ENCODE results near the gene PRKCB. TPM values are rescaled to one million over a fixed set of nuclear protein-coding genes. Genes with fewer than 3 reads are reported as not detected.
"Not testable (repeated sequence)": the region's sequence is repeated elsewhere in the genome, so short reads cannot be mapped to it uniquely, and the experiment has no call there.

PRKCB gene
- polyA plus RNA-seq, 1 experiment = not detected

DNA sequence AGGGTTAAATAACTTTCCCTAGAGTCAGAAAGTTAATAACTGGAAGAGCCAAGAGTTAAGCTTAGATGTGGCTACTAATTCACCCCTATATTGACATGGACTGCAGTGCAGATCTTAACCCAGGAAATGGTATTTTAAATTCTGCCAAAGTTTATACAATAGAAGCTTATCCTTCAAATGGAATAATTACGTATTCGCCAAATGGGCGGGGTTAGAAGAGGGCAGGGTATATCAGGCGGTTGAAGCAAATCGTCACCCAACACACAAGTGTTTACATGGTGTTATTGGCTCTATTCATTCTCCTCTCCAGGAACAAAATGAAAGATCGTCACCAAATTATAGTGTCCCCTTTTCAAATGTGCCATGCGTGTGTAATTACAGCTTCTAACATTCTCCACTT, 182.7 kb downstream of the PRKCB start:
- no peak overlapping the region for H3K27ac ChIP-seq (ENCODE audit: low read depth, low read length)
- no peak for DNase-seq (ENCODE audit: low read depth, low spot score)
- H3K4me3 ChIP-seq (ENCODE audit: low read depth, low read length) = no peak overlapping the region
- TF ChIP-seq, protein P1, sequence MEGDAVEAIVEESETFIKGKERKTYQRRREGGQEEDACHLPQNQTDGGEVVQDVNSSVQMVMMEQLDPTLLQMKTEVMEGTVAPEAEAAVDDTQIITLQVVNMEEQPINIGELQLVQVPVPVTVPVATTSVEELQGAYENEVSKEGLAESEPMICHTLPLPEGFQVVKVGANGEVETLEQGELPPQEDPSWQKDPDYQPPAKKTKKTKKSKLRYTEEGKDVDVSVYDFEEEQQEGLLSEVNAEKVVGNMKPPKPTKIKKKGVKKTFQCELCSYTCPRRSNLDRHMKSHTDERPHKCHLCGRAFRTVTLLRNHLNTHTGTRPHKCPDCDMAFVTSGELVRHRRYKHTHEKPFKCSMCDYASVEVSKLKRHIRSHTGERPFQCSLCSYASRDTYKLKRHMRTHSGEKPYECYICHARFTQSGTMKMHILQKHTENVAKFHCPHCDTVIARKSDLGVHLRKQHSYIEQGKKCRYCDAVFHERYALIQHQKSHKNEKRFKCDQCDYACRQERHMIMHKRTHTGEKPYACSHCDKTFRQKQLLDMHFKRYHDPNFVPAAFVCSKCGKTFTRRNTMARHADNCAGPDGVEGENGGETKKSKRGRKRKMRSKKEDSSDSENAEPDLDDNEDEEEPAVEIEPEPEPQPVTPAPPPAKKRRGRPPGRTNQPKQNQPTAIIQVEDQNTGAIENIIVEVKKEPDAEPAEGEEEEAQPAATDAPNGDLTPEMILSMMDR (IDR thresholded peaks at IDR 0.05; ENCODE audit: low read depth, low read length) = no peak
- no peaks in the 10 kb centered on the region for H3K27me3 ChIP-seq (ENCODE audit: control insufficient read depth, insufficient read depth, low read length)
- H3K9me3 ChIP-seq (ENCODE audit: control insufficient read depth, insufficient read depth, low read length) = no peaks in the 10 kb centered on the region
- ChIA-PET CTCF (interaction anchor here (0.9 kb wide), 1 partner anchor 53 kb away, joined by 3 read pairs; no protein-coding TSS in a partner anchor), POLR2A (no interaction called here)

DNA sequence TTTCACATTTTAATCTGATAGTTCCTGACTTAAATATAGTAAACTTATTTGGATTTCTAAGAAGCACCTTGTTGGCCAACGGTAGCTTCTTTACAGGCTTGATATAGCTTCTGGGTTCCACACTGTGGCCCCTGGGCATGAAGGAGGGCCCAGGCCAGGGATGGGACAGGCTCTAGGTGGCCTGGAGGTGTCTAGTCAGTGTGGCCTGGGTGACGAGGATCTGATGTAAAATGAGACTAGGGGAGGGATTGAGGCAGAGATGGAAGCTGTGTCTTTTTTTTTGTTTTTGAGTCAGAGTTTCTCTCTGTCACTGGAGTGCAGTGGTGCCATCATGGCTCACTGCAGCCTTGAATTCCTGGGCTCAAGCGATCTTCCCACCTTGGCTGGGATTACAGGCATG, 187.0 kb downstream of the PRKCB start:
- DNase-seq (ENCODE audit: low read depth, low spot score) = no peak
- ChIA-PET POLR2A (no interaction called here), CTCF (no interaction called here)
- H3K4me3 ChIP-seq (ENCODE audit: low read depth, low read length) = no peak overlapping the region
- H3K27me3 ChIP-seq (ENCODE audit: control insufficient read depth, insufficient read depth, low read length) = no peaks in the 10 kb centered on the region
- H3K27ac ChIP-seq (ENCODE audit: low read depth, low read length) = no peak overlapping the region
- no peaks in the 10 kb centered on the region for H3K9me3 ChIP-seq (ENCODE audit: control insufficient read depth, insufficient read depth, low read length)
- TF ChIP-seq, protein P1 (IDR thresholded peaks at IDR 0.05; ENCODE audit: low read depth, low read length) = no peak

DNA sequence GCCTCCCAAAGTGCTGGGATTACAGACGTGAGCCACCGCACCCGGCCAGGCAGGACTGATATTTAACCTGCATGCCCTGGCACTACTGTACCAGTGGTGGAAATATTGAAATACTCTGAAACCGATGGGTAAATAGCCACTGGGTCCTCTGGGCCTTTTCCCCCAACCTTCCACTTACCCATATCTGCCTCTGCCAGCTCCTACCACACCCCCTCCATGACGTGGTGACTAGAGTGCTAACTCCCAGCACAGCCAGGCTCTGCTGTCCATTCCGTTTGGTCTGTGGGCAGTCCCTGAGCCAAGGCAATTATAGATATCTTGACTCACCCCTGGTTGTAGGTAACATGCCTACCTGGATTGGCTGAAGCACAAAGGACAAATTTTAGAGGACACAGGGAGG, 187.8 kb downstream of the PRKCB start:
- POLR2A ChIA-PET = no interaction called here

GRCh38 chr16:24024971-24025370, 189.2 kb downstream of the PRKCB start:
- ChIA-PET CTCF (interaction anchor here (2.2 kb wide), 1 partner anchor 15 kb away, joined by 7 read pairs; no protein-coding TSS in a partner anchor), POLR2A (no interaction called here)
- H3K27ac ChIP-seq (ENCODE audit: low read depth, low read length) = no peak overlapping the region
- no peaks in the 10 kb centered on the region for H3K27me3 ChIP-seq (ENCODE audit: control insufficient read depth, insufficient read depth, low read length)
- TF ChIP-seq, protein P1 (IDR thresholded peaks at IDR 0.05; ENCODE audit: low read depth, low read length) = no peak
- no peak for DNase-seq (ENCODE audit: low read depth, low spot score)
- no peak overlapping the region for H3K4me3 ChIP-seq (ENCODE audit: low read depth, low read length)
- no peaks in the 10 kb centered on the region for H3K9me3 ChIP-seq (ENCODE audit: control insufficient read depth, insufficient read depth, low read length)

More for the DNA sequence above, 187.8 kb downstream of the PRKCB start:
- H3K9me3 ChIP-seq (ENCODE audit: control insufficient read depth, insufficient read depth, low read length) = no peaks in the 10 kb centered on the region
- TF ChIP-seq, protein P1 (IDR thresholded peaks at IDR 0.05; ENCODE audit: low read depth, low read length) = no peak
- CTCF ChIA-PET = no interaction called here
- H3K27me3 ChIP-seq (ENCODE audit: control insufficient read depth, insufficient read depth, low read length) = no peaks in the 10 kb centered on the region
- H3K27ac ChIP-seq (ENCODE audit: low read depth, low read length) = no peak overlapping the region
- H3K4me3 ChIP-seq (ENCODE audit: low read depth, low read length) = no peak overlapping the region
- no peak for DNase-seq (ENCODE audit: low read depth, low spot score)

DNA sequence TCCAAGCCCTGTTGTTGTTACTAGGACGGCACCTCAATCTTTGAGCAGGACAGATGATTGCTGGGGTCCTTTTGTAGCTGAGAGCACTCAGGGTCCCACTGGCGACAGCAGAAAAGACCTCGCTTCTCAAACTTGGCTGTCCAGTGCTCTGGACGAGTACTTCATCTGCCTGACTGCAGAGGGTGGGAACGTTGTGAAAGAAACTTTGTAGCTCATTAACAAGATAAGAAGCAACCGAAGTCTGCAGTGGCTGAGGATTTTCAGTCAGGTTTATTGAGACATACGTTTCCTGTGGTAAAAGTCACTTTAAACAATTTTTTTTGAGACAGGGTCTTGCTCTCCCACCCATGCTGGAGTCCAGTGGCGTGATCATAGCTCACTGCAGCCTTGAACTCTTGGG, 191.7 kb downstream of the PRKCB start:
- TF ChIP-seq, protein P1 (IDR thresholded peaks at IDR 0.05; ENCODE audit: low read depth, low read length) = no peak
- H3K27ac ChIP-seq (ENCODE audit: low read depth, low read length) = no peak overlapping the region
- no peak for DNase-seq (ENCODE audit: low read depth, low spot score)
- no peaks in the 10 kb centered on the region for H3K9me3 ChIP-seq (ENCODE audit: control insufficient read depth, insufficient read depth, low read length)
- no peaks in the 10 kb centered on the region for H3K27me3 ChIP-seq (ENCODE audit: control insufficient read depth, insufficient read depth, low read length)
- H3K4me3 ChIP-seq (ENCODE audit: low read depth, low read length) = no peak overlapping the region
- POLR2A ChIA-PET = no interaction called here
- CTCF ChIA-PET = interaction anchor here (0.5 to 1.9 kb wide), 3 partner anchors 9 to 490 kb away, joined by 3 to 11 read pairs (median 5); no protein-coding TSS in a partner anchor

- H3K9me3 ChIP-seq (ENCODE audit: control insufficient read depth, insufficient read depth, low read length); H3K27ac ChIP-seq (ENCODE audit: low read depth, low read length); POLR2A ChIA-PET; DNase-seq (ENCODE audit: low read depth, low spot score); H3K27me3 ChIP-seq (ENCODE audit: control insufficient read depth, insufficient read depth, low read length); H3K4me3 ChIP-seq (ENCODE audit: low read depth, low read length): not testable (repeated sequence)
- CTCF ChIA-PET = interaction anchor here (1.2 kb wide), 1 partner anchor 12 kb away, joined by 4 read pairs; no protein-coding TSS in a partner anchor
Measured at GRCh38 chr16:24029841-24030240, 194.1 kb downstream of the PRKCB start.

All from AG04450 (cell line).